Gastrocnemius medialis (tissue), 4 donors: ENCODE results near the gene GM2A. TPM values are rescaled to one million over a fixed set of nuclear protein-coding genes. Genes with fewer than 3 reads are reported as not detected.

Source experiments
- ATAC-seq, 2 donors: fragments of 150-250 bp; one replicate each; pipeline ENCODE4 v1.9.1; 2016
- DNase-seq, 2 donors: peaks; one replicate each; pipeline ENCODE4 v3.0.0-alpha.2; 2019
- H3K27ac ChIP-seq, 4 donors: fragments of 200-600 bp; sonication (generic); 1 replicate in 1 of 4; 2 replicates in 3 of 4; pipeline ENCODE4 v1.5.1; 2016 to 2018; ENCODE audit warnings: mild to moderate bottlenecking in 2 of 4, moderate library complexity in 1 of 4
- H3K27me3 ChIP-seq, 3 donors: fragments of 200-600 bp; sonication (generic) in 2 of 3; 1 replicate in 1 of 3; 2 replicates in 2 of 3; pipeline versions ENCODE4 v1.5.1 to v1.6.0; 2016 to 2019; ENCODE audit warnings: mild to moderate bottlenecking in 1 of 3, moderate library complexity in 1 of 3
- H3K36me3 ChIP-seq, 2 donors: fragments of 200-600 bp; sonication (generic) in 1 of 2; one replicate each; pipeline ENCODE4 v1.5.1; 2017 to 2018
- H3K4me1 ChIP-seq, 2 donors: fragments of 200-600 bp; sonication (generic) in 1 of 2; one replicate each; pipeline ENCODE4 v1.5.1; 2016 to 2017; ENCODE audit warnings: mild to moderate bottlenecking in 2 of 2
- H3K4me3 ChIP-seq, 4 donors: fragments of 200-600 bp; sonication (generic) in 3 of 4; 1 replicate in 1 of 4; 2 replicates in 3 of 4; pipeline ENCODE4 v1.5.1; 2016 to 2019; ENCODE audit warnings: mild to moderate bottlenecking in 2 of 4
- H3K9me3 ChIP-seq, 3 donors: fragments of 200-600 bp; sonication (generic) in 2 of 3; 1 replicate in 1 of 3; 2 replicates in 2 of 3; pipeline ENCODE4 v1.5.1; 2016 to 2019
- POLR2A ChIP-seq, 2 donors: fragments of 450-650 bp; IDR thresholded peaks; one replicate each; pipeline ENCODE4 v1.6.1; 2017; ENCODE audit warnings: antibody characterized with exemption in 2 of 2, mild to moderate bottlenecking in 2 of 2, moderate library complexity in 2 of 2
- in situ Hi-C, 4 donors: fragments of 200-750 bp; cut with MboI; loops; one replicate each; pipeline versions ENCODE4 v1.15.0 to v1.8.0; 2017; ENCODE audit warnings: low sequenced_read_pairs in 4 of 4
- intact Hi-C: fragments of 100-400 bp; cut with DNase I; formaldehyde crosslinking; loops from one replicate; pipeline ENCODE4 v1.15.1; 2023; ENCODE audit warnings: low total_unique reads
- total RNA-seq, 4 donors: library from RNA; depleted of rRNA; stranded (reverse); fragments of >200 nt; gene quantifications; one replicate each; pipeline versions ENCODE4 v1.1.0 to v1.2.3, GENCODE V29; 2016
- TF ChIP-seq, protein P1 (sequence below), 5 experiments: fragments of 450-650 bp in 3 of 5; fragments of 200-600 bp in 2 of 5; sonication (generic) in 2 of 5; IDR thresholded peaks in 4 of 5; conservative IDR thresholded peaks in 1 of 5; 1 replicate in 4 of 5; 2 replicates in 1 of 5; pipeline ENCODE4 v1.5.1; 2016 to 2019; ENCODE audit warnings: antibody characterized with exemption in 5 of 5, mild to moderate bottlenecking in 3 of 5, moderate library complexity in 3 of 5

GM2A gene
- total RNA-seq, 4 donors from 2014 or later = 5.0 to 7.2 (median 5.7) TPM

GRCh38 chr5:151240924-151241635, 11.9 kb upstream of the GM2A start:
- ATAC-seq = no peak
- no peak overlapping the region for H3K4me3 ChIP-seq
- H3K4me1 ChIP-seq = peaks cover 14 to 18% of the 10 kb centered on the region in 2 donors
- DNase-seq = no peak
- no peak for TF ChIP-seq POLR2A (IDR thresholded peaks at IDR 0.05)
- TF ChIP-seq, protein P1, sequence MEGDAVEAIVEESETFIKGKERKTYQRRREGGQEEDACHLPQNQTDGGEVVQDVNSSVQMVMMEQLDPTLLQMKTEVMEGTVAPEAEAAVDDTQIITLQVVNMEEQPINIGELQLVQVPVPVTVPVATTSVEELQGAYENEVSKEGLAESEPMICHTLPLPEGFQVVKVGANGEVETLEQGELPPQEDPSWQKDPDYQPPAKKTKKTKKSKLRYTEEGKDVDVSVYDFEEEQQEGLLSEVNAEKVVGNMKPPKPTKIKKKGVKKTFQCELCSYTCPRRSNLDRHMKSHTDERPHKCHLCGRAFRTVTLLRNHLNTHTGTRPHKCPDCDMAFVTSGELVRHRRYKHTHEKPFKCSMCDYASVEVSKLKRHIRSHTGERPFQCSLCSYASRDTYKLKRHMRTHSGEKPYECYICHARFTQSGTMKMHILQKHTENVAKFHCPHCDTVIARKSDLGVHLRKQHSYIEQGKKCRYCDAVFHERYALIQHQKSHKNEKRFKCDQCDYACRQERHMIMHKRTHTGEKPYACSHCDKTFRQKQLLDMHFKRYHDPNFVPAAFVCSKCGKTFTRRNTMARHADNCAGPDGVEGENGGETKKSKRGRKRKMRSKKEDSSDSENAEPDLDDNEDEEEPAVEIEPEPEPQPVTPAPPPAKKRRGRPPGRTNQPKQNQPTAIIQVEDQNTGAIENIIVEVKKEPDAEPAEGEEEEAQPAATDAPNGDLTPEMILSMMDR (IDR thresholded peaks at IDR 0.05 in 4 of 5, conservative IDR thresholded peaks at IDR 0.05 in 1 of 5) = no peak
- H3K9me3 ChIP-seq = no peaks in the 10 kb centered on the region
- intact Hi-C loops (no loop called here), in situ Hi-C loops (loop anchor here in 1 of 4 donors (25.0 kb wide), 1 partner anchor 104 kb away; no protein-coding TSS in a partner anchor)
- no peaks in the 10 kb centered on the region for H3K36me3 ChIP-seq
- peak overlapping the region in 1 of 4 donors; percentile 23 for H3K27ac ChIP-seq
- no peaks in the 10 kb centered on the region for H3K27me3 ChIP-seq

- no peaks in the 10 kb centered on the region for H3K27me3 ChIP-seq
- no peak for ATAC-seq
- TF ChIP-seq, protein P1 (IDR thresholded peaks at IDR 0.05 in 4 of 5, conservative IDR thresholded peaks at IDR 0.05 in 1 of 5) = no peak
- TF ChIP-seq POLR2A (IDR thresholded peaks at IDR 0.05) = no peak
- DNase-seq = no peak
- intact Hi-C loops (no loop called here), in situ Hi-C loops (loop anchor here in 1 of 4 donors (25.0 kb wide), 1 partner anchor 106 kb away; no protein-coding TSS in a partner anchor)
- no peaks in the 10 kb centered on the region for H3K9me3 ChIP-seq
- H3K27ac ChIP-seq = no peak overlapping the region
- no peaks in the 10 kb centered on the region for H3K36me3 ChIP-seq
- H3K4me1 ChIP-seq = peaks cover 2 to 7% of the 10 kb centered on the region in 2 donors
- no peak overlapping the region for H3K4me3 ChIP-seq
These were observed 9.9 kb upstream of the GM2A start for GRCh38 chr5:151243127-151243526.

- intact Hi-C loops = no loop called here
- Histone ChIP-seq H3K27ac (no peak overlapping the region), H3K36me3 (no peaks in the 10 kb centered on the region), H3K4me3 (no peak overlapping the region), H3K9me3 (no peaks in the 10 kb centered on the region), H3K27me3 (no peaks in the 10 kb centered on the region), H3K4me1 (peaks cover 0 to 3% of the 10 kb centered on the region in 2 donors)
- TF ChIP-seq, protein P1 (IDR thresholded peaks at IDR 0.05 in 4 of 5, conservative IDR thresholded peaks at IDR 0.05 in 1 of 5) = no peak
- no peak for TF ChIP-seq POLR2A (IDR thresholded peaks at IDR 0.05)
- DNase-seq (no peak), ATAC-seq (no peak)
- in situ Hi-C loops = loop anchor here in 1 of 4 donors (25.0 kb wide), 1 partner anchor 106 kb away; no protein-coding TSS in a partner anchor
These were observed 9.4 kb upstream of the GM2A start for GRCh38 chr5:151243564-151243963.

DNA sequence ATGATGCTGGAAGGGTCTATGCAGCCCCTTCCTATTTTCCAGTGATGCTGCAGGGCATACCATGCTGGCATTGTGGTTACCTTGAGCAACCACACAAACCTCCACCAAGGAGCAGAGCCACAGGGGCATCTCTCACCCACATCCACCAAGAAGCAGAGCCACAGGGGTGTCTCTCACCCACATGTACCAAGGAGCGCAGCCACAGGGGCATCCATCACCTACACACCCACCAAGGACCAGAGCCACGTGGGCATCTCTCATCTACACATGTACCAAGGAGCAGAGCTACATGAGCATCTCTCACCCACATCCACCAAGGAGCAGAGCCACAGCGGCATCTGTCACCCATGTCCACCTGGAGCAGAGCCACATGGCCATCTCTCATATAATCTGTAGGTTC, 8.8 kb upstream of the GM2A start:
- H3K4me1 ChIP-seq = peaks cover 0 to 3% of the 10 kb centered on the region in 2 donors
- H3K36me3 ChIP-seq = no peaks in the 10 kb centered on the region
- H3K27me3 ChIP-seq = no peaks in the 10 kb centered on the region
- in situ Hi-C loops (loop anchor here in 1 of 4 donors (25.0 kb wide), 1 partner anchor 107 kb away; no protein-coding TSS in a partner anchor), intact Hi-C loops (no loop called here)
- TF ChIP-seq POLR2A (IDR thresholded peaks at IDR 0.05) = no peak
- TF ChIP-seq, protein P1 (IDR thresholded peaks at IDR 0.05 in 4 of 5, conservative IDR thresholded peaks at IDR 0.05 in 1 of 5) = no peak
- ATAC-seq (no peak), DNase-seq (no peak)
- H3K27ac ChIP-seq = no peak overlapping the region
- H3K4me3 ChIP-seq = no peak overlapping the region
- H3K9me3 ChIP-seq = no peaks in the 10 kb centered on the region
